Measurements from ENCODE around the gene TMEM185B. TPM values are rescaled to one million over a fixed set of nuclear protein-coding genes. Genes with fewer than 3 reads are reported as not detected.

Gene TMEM185B
- polyA plus RNA-seq, 1 of the 3 experiments (the other 2 are of a cell fraction) = 36.0 TPM

DNA sequence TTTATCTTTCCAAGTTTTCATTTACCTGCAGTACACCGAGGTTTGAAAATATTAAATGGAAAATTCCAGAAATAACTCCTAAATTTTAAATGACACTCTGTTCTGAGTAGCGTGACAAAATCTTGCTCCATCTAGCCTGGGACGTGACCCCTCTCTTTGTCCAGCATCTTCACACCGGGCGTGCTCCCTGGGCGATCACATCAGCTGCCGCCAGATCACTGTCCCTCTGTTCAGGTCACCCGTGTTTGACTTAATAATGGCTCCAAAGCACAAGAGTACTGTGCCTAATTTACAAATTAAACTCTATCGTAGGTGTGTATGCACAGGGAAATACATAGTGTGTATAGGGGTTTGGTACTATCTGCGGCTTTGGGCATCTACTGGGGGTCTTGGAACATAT lies 6.1 kb upstream of the TMEM185B start (continued):
- TF ChIP-seq REST (IDR thresholded peaks at IDR 0.05; ENCODE audit: low read depth, low read length) = no peak
- TF ChIP-seq, protein P1, sequence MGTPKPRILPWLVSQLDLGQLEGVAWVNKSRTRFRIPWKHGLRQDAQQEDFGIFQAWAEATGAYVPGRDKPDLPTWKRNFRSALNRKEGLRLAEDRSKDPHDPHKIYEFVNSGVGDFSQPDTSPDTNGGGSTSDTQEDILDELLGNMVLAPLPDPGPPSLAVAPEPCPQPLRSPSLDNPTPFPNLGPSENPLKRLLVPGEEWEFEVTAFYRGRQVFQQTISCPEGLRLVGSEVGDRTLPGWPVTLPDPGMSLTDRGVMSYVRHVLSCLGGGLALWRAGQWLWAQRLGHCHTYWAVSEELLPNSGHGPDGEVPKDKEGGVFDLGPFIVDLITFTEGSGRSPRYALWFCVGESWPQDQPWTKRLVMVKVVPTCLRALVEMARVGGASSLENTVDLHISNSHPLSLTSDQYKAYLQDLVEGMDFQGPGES (IDR thresholded peaks at IDR 0.05; ENCODE audit: low read depth, low read length) = no peak
- no peak for TF ChIP-seq ELF1 (IDR thresholded peaks at IDR 0.05)
- no peak for TF ChIP-seq RCOR1 (IDR thresholded peaks at IDR 0.05; ENCODE audit: low read length)
- TF ChIP-seq TCF12 (IDR thresholded peaks at IDR 0.05) = no peak
- no peak for TF ChIP-seq NRF1 (IDR thresholded peaks at IDR 0.05; ENCODE audit: low read depth, low read length)
- no peak for TF ChIP-seq CHD2 (IDR thresholded peaks at IDR 0.05; ENCODE audit: low read length, partially characterized antibody)
- TF ChIP-seq JUND (IDR thresholded peaks at IDR 0.05) = no peak

DNA sequence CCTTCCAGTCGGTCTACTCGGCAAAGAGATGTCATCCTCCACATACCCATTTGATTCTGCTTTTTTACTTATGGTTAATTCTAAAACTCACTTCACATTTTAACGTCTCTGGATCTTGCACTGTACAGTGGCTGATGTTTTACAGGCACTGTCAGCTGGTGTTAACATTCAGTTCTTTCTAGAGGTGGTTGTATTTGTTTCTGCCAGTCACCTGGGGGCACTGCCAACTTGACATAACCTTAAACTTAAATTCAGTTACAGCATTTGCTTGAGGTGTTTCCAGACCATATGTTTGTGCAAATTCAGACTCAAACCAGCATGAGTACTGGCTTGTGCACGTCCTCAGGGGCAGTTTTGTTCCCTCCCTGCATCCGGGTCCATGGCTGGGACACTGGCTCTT lies 5.3 kb upstream of the TMEM185B start:
- Histone ChIP-seq H3K79me2 (ENCODE audit: insufficient read depth) (no peaks in the 10 kb centered on the region), H4K20me1 (ENCODE audit: insufficient read depth) (no peaks in the 10 kb centered on the region), H3K36me3 (replicated peaks in 1 of 2; ENCODE audit: control insufficient read depth in 1 of 2, insufficient read depth in 2 of 2, low read length in 1 of 2) (no peaks in the 10 kb centered on the region), H3K9me3 (no peaks in the 10 kb centered on the region), H3K4me2 (no peak overlapping the region), H3K27ac (ENCODE audit: low read depth in 2 of 2, low read length in 1 of 2) (no peak overlapping the region), H3K4me1 (ENCODE audit: control insufficient read depth in 1 of 2, insufficient read depth in 2 of 2, low read depth in 1 of 2, low read length in 1 of 2) (peaks cover 3 to 22% of the 10 kb centered on the region in 2 experiments; a peak in 2 of 4 replicates), H3F3A (replicated peaks; ENCODE audit: insufficient read depth) (no peaks in the 10 kb centered on the region), H3K9ac (no peak overlapping the region), H3K9me2 (no peaks in the 10 kb centered on the region), H2AFZ (ENCODE audit: low read depth) (no peak overlapping the region), H3K27me3 (ENCODE audit: insufficient read depth) (no peaks in the 10 kb centered on the region), H3K4me3 (ENCODE audit: low read depth in 2 of 2, low read length in 1 of 2) (no peak overlapping the region)
- DNase-seq = no peak
- TF ChIP-seq RAD21 (IDR thresholded peaks at IDR 0.05; ENCODE audit: low read length) (peak; percentile 33), SMC3 (IDR thresholded peaks at IDR 0.05; ENCODE audit: low read depth, low read length) (peak; percentile 21; the same call in 1 of the 2 replicates), RXRA (IDR thresholded peaks at IDR 0.05; ENCODE audit: borderline replicate concordance, low read depth) (no peak)
- POLR2A ChIA-PET = no interaction called here
- 69% methylated on average over 5 of the region's 5 CpGs for WGBS (ENCODE audit: low lambda C conversion rate)
- CTCF ChIA-PET = interaction anchor here (1.4 to 2.2 kb wide), 3 partner anchors 24 to 119 kb away, joined by 5 to 11 read pairs (median 7); partner anchors contain the start of gene RALB
